HuH-7 (cell line): ENCODE results near the gene ABHD17C.
A peak's percentile ranks its signal among the peaks of the same experiment; 100 is the strongest.

Source experiments
- DNase-seq: peaks from one replicate; pipeline ENCODE4 v3.0.0; 2011; ENCODE audit warnings: low spot score

ABHD17C gene

GRCh38 chr15:80764535-80764934 lies 69.4 kb downstream of the ABHD17C start:
- DNase-seq, result no peak

- no peak for DNase-seq
These were observed 71.2 kb downstream of the ABHD17C start for GRCh38 chr15:80766275-80766674.

- DNase-seq, result no peak
These were observed 73.0 kb downstream of the ABHD17C start for GRCh38 chr15:80768158-80768557.

- no peak for DNase-seq
These were observed 74.2 kb downstream of the ABHD17C start for GRCh38 chr15:80769153-80769828.

DNA sequence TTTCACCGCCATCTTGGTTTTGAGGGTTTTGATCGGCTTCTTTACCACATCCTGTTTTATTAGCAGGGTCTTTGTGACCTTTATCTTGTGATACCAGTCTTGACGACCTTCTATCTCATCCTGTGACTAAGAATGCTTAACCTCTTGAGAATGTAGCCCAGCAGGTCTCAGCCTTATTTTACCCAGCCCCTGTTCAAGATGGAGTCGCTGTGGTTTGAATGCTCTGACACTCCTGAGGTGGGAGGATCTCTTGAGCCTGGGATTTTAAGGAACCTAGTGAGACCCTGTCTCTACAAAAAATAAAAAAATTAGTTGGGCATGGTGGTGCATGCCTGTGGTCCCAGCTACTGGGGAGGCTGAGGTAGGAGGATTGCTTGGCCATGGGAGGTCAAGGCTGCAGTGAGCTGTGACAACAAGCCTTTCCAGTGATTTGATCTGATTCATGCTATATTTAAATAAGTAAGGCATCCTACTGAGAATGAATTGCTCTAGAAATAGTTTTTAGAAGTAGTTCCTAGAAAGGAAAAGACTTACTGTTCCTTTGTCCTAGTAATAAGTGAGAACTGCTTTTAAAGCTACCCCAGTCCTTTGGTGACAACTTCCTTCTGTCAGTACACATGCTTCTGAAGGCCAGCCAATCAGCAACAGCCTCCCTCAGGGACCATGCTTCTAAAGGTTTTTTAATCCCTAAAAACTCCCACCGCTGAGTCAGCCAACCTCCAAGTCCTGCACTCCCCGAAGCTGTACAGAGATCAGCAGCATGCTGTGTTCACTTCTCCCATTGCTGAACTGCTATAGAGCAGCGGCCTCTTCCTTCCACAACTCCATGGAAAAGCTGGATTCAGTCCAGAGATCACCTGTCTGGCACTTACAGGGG lies 75.0 kb downstream of the ABHD17C start:
- no peak for DNase-seq

DNA sequence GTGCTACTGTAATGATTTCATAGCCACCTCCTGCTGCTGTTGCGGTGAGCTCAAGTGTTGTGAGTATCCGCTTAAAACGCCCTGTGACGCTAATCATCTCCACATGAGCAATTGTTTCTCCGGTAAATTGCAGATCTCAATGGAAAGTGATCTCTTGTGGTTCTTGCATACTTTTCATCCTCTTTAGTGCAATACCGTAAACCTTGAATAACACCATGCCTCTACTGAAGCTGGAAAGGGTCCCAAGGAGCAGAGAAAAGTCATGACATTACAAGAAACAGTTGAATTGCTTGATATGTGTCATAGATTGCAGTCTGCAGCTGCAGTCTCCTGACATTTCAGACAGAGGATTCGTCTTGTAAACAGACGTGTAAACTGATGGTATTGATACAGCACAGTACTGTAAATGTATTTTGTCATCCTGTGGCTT lies 78.0 kb downstream of the ABHD17C start:
- DNase-seq, result no peak

- no peak for DNase-seq
These were observed 78.8 kb downstream of the ABHD17C start for GRCh38 chr15:80773792-80774352.

- no peak for DNase-seq
These were observed 79.4 kb downstream of the ABHD17C start for GRCh38 chr15:80774486-80774885.

DNA sequence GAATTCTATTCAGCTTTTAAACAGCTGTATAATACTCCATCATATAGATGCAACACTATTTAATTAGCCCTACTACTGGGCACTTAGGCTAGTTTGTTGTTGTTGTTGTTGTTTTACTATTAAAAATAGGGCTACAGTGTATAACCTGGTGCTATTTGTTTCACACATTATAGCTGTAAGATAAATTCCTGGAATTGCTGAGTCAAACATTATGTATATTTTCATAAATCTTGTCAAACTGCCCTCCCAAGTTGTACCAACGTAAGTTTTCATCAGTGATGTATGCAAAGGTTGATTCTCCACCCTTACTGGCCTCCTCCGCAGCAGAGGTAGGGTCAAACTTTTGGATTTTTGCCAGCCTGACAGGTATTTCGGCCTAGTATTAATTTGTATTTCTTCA lies 80.2 kb downstream of the ABHD17C start:
- DNase-seq, result no peak

DNA sequence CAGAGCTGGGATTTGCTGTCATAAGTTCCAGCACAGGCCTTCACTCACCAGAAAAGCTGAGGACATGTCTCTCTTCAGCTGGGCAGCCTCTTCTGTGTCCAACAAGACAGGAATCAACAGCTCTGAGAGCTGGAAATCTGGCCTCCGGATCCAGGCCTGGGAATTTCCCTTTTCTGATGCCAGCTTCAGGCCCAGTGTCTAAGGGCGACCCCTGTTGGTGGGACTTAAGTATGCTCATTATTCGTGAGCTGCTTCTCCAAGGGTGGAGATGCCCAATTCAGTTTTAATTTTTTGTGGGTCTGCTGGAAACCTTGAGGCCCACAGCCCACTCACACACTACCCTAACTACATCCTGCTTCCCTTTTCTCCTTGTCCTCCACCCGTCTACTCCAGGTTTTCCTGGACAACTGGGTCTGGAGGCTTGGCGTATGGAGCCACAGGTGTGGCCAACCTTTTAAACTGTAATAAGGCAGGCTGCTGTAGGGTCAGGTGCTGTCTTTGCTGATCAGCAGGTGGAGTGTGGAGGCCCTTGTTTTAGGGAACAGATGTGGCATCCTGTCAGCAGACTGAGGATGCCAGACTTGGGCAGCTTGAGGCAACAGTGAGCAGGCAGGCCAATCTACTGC lies 81.4 kb downstream of the ABHD17C start:
- DNase-seq, result peak; percentile 85

- no peak for DNase-seq
These were observed 82.0 kb downstream of the ABHD17C start for GRCh38 chr15:80777137-80777536.

GRCh38 chr15:80777826-80778620 lies 82.9 kb downstream of the ABHD17C start:
- no peak for DNase-seq

DNA sequence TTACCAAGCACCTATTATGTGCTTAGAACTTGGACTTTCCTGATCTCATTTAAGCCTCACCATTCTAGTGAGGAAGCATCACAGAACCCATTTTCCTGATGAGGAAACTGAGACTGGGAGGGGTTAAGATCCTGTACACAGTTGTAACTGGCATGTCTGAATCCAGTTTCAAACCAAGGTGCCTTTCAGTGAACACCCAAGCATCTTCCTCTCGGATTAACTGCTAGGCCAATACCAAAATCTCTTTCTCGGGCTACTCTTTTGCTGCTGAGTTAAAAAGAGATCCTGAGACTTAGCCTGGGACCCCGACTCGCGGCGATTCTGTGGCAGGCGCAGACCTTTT lies 83.5 kb downstream of the ABHD17C start:
- DNase-seq, result no peak

DNA sequence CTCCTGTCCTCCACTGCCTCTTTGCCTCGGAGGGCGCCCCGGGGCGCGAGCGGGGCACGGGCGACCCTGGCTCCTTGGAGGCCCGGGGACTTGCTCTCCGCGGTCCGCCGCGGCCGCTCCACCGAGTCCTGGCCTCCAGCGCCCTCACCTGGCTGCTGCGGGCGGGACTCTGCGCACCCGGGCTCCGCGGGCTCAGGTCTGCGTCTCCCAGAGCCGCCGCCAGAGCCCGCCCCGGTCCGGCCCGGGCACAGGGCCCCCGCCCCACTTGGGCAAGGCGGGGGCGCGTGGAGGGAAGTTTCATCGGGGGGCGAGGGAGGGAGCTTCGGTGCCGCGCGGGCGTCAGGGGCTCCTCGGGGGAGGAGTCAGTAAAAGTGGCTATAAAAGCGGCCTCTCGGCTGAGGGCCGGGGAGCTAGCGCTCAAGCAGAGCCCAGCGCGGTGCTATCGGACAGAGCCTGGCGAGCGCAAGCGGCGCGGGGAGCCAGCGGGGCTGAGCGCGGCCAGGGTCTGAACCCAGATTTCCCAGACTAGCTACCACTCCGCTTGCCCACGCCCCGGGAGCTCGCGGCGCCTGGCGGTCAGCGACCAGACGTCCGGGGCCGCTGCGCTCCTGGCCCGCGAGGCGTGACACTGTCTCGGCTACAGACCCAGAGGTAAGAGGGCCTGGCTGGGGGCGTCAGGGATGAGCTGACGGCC lies 84.0 kb downstream of the ABHD17C start, which contains the start of gene CEMIP:
CEMIP (plus strand) TSS at position 407 of the 694 bp plus-strand sequence. CDS start 94,510 bp downstream, outside the sequence.
- DNase-seq, result peak; percentile 91

DNA sequence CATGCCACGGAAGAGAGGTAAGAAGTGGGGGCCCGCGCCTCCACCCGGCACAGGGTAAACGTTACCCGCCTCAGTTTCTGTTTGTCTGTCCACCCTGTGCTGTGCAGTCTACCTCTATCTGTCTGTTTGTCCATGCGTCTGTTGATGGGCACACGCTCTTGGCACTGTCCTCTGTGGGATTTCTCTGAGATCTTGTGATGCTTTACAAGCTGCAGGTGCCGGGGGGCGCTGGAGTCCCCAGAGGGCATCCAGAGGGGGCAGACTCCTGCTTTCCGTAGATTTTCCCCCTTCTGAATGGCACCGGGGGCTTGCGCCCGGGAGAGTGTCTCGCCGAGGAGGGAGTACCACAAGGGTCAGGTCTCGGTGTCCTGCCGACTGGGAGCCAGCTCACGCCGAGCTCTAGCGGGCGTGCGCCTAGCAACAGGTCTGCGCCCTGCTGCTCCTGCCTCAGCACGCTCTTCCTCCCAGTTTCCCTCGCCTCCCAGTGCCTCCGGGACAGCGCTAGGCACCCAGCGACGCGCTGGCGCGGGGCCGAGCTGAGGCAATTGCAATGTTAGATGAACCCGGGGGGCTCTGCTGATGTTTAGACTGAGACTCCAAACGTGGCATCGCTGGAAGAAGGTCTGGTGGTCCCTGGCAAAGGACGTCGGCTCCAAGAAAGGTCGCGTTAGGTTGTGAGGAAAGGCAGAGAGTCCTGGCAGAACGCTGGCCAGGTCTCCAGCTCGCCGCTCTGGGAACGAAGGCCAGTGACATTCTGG lies 84.7 kb downstream of the ABHD17C start:
- DNase-seq, result no peak

GRCh38 chr15:80780416-80781221 lies 85.5 kb downstream of the ABHD17C start:
- peak; percentile 39 for DNase-seq

GRCh38 chr15:80783260-80783659 lies 88.2 kb downstream of the ABHD17C start:
- DNase-seq, result no peak

DNA sequence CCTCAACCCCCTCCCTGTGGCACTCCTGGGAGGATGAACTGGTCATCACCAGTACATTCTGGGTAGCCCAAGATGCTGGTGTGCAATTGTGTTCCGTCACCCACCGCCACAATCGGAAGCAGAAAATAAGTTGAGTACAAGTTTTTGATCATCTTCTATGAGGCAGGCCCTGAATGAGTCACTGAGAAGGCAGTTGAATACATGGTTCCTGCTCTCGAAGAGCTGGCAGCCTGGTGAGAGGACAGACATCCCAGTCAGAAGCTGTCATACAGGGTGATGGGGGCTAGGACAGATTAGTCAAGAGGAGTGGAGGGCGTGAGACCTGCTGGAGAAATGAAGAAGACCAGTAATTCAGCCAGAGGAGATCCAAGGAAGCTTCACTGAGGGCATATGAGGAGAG lies 90.2 kb downstream of the ABHD17C start:
- no peak for DNase-seq

DNA sequence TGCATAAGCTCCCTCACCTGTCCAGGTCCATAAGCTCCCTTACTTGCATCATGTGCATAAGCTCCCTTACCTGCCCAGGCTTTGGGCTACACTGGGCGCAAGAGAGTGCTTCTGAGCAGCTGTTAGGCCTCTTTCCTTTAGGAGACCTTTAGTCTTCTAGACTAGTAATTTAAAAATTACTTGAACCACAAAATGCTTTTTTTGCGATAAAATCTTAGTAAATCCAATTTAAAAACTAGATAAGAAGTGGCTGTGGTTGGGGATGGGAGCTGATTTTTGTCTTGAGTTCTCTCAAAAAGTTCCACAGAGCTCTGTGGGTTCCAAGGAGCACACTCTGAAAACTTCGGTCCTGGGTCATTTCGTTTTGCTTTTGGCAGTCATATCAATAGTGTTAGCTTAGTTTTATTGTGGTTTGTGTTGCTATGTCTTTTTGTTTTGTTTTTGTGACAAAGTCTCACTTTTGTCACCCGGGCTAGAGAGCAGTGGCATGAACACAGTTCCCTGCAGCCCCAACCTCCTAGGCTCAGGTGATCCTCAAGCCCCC lies 90.8 kb downstream of the ABHD17C start:
- no peak for DNase-seq
